Caki2 (cell line): ENCODE results near the gene TBC1D32. TPM values are rescaled to one million over a fixed set of nuclear protein-coding genes. Genes with fewer than 3 reads are reported as not detected.
"Not testable (repeated sequence)": the region's sequence is repeated elsewhere in the genome, so short reads cannot be mapped to it uniquely, and the experiment has no call there.

Experiments
- DNase-seq: peaks from one replicate; pipeline ENCODE4 v3.0.0-alpha.2; 2015; ENCODE audit warnings: low read depth
- in situ Hi-C: cut with HindIII; loops from 2 replicates; pipeline ENCODE4 v1.10.0; 2016; ENCODE audit warnings: low sequenced_read_pairs, low pct_unique_long_range_greater_than_20kb, mixed read lengths
- total RNA-seq: library from RNA; depleted of rRNA; stranded (reverse); fragments of >200 nt; shearing (Covaris generic); gene quantifications from 2 replicates; pipeline ENCODE4 v1.2.3, GENCODE V29; 2014; ENCODE audit warnings: low replicate concordance; rRNA removed

The TBC1D32 gene
- total RNA-seq: 3.8 and 4.9 TPM in 2 replicates

DNA sequence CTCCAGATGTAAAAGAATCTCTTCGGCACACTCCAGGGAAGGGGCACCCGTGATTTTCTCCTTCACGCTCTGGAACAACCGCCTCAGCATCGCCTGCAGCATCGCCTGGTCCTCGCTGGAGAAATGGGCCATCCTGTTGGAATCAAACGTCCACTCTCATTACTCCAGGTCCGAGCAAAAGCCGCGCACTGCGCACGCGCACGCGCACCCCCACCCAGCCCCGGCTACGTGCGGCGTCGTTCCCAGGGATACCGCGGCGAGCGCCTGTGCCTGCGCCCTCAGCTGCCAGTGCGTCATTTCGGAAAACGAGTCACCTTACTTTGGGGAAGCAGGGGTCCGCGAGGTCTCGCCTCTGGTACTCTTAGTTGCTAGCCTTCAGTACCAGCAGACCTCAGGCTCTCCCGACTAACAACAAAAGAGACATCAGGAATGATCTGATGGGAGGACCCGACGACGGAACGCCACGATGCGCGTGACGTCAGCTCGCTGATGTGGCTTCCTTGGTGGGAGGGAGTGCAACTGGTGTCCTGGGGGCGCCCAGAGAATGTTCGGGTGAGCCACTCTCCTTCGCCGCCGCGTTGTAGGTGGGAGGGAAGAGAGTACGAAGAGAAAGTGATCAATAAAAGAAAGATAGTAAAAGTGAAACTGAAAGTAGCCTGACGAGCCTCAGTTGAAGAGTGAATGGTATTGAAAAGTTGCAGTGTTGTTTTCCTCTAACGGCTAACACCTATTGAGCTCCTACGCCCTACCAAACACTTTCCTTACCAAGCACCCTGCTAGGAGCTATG is at the start of gene TBC1D32:
Gene TBC1D32 (minus strand): TSS at position 182 of the 788 bp plus-strand sequence. CDS start 50 bp downstream, at position 132.
- in situ Hi-C loops: no loop called here
- DNase-seq: peak; percentile 87

DNA sequence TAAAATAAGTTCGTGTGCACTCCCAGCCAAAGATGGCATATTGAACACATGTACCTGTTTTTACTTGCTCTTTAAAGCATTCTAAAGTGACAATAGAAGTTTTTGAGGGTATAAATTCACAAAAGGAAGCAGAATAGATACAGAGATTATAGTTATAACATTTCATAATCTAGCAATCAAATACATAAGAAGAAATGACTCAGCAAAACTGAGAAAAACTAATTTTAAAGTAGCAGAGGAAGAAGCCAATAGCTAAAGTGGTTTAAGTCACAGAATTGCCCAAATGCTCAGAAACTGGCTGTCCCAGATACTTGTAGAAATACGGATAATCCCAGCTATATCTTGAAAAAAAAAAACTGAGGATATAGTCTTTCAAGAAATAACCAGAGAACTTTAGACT is 49.2 kb upstream of the TBC1D32 start:
- no peak for DNase-seq
- in situ Hi-C loops: no loop called here

- DNase-seq: no peak
- in situ Hi-C loops: no loop called here
These were observed 48.3 kb upstream of the TBC1D32 start for GRCh38 chr6:121382467-121383121.

DNA sequence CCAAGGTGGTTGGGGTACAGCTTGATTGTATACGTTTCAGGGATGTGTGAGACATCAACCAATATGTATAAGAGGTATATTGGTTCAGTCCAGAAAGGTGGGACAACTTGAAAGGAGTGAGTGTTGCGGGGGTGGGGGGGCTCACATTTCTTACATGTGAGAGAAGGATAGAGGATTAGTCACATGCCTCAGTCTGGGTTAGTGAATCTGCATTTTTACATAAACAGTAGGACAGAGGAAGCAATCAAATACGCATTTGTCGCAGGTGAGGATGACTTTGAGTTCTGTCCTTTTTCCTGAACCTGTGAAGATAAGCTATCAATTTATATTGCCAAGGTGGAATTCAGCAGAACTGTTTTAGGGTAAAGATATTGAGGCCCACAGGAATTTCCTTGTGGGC is 42.1 kb upstream of the TBC1D32 start:
- in situ Hi-C loops: no loop called here

GRCh38 chr6:121374219-121374618 is 39.9 kb upstream of the TBC1D32 start:
- DNase-seq, in situ Hi-C loops: not testable (repeated sequence)

More for the DNA sequence above, 42.1 kb upstream of the TBC1D32 start:
- DNase-seq: no peak

DNA sequence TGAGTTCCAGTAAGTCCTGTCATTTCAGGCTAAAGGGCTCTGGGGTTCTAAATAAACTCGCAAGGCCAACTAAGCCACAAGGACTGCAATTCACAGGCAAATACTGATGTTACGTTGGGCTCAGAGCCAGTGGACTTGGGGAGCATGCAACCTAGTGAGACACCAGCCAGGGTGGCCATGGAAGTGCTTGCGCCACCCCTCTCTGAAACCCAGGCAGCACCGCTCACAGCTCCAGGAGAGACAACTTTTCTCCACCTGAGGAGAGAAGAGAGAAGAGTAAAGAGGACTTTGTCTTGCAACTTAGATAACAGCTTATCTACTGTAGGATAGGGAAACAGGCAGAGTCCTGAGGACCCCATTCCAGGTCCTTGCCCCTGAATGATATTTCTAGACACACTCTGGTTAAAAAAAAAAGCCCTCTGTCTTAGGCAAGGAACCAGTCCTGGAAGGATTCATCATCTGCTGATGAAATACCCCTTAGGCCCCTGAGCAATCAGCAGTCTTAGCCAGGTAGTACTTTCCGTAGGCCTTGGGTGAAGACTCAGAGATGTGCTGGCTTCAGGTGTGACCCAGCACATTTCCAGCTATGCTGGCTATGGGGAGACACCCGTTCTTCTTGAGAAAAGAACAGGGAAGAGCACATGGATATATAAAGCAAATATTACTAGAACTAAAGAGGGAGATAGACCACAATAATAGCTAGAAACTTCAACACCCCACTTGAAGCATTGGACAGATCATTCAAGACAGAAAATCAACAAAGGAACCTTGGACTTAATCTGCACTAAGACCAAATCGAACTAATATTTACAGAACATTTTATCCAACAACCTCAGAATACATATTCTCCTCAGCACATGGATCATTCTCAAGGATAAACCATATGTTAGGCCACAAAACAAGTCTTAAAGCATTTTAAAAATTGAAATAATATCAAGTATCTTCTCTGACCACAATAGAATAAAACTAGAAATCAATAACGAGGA is 31.5 kb upstream of the TBC1D32 start:
- DNase-seq: no peak
- in situ Hi-C loops: no loop called here

DNA sequence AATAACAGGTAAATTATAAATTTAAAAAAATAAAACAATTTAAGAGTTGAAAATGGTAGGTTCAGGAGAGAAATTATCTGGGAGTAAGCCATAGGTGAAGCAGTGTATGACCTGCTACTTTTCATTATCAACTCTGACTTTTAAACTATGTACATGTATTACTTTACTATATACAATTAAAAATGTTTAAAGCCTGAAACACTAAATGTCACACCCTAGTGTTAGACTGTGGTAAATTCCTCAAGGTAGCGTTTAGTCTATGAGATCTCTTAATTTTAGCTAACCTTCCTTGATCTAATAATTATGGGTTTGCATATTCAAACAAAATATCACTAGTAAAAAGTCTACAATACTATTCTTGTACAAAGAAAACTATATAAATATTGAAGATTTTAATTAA is 22.3 kb upstream of the TBC1D32 start:
- in situ Hi-C loops: no loop called here
- DNase-seq: no peak

DNA sequence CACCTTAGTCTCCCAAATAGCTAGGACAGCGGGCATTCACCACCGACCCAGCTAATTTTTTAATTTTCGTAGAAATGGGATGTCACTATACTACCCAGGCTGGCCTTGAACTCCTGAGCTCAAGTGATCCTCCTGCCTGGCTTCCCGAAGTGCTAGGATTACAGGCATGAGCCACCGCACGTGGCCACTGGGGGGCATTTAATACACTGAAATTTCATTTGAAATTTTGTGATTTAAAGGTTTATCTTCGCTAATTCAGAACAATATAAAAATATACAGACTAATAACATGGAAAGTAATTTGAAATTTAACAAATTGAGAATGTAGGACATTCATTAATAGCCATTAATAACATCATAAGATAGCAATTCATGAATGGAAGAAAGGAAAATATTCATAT is 20.5 kb upstream of the TBC1D32 start:
- no peak for DNase-seq
- in situ Hi-C loops: no loop called here

DNA sequence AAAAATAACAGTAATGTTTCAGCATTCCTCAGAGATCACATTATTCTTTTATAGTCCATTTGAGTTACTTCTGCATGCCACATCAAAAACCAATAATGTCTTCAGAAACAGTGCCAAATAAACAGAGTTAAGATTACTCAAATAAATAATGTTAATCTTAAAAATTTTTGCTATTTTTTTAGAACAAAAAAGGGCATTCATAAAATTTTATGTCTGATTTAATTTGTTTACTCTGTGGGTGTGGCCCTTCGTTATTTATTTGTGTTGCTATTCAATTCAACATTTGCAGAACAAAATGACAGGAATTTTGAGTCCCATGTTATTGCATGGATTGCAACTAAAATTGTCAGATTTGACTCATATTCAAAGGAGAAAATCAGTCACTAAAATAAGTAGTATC is 18.7 kb upstream of the TBC1D32 start:
- in situ Hi-C loops: no loop called here
- DNase-seq: no peak

GRCh38 chr6:121351916-121352315 is 17.6 kb upstream of the TBC1D32 start:
- DNase-seq: no peak
- in situ Hi-C loops: no loop called here

DNA sequence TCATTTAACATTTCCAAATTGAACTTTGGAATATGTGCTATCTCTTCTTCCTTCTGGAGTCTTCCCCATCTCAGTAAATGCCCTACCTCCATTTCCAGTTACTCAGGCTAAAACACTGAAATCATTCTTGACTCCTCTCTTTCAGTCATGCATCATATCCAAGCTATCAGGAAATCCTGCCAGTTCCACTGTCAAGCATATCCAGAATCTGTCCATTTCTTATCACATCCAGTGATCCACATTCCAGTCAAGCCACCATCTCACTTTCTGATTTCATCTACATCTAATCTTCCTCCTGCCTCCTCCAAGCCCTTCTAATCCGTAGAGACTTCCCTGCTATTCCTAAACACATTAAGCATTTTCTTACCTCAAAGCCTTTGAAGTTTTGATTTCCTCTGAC is 15.3 kb upstream of the TBC1D32 start:
- DNase-seq: no peak
- in situ Hi-C loops: no loop called here

- DNase-seq: peak; percentile 4
- in situ Hi-C loops: no loop called here
These were observed 13.2 kb upstream of the TBC1D32 start for GRCh38 chr6:121347484-121347883.

DNA sequence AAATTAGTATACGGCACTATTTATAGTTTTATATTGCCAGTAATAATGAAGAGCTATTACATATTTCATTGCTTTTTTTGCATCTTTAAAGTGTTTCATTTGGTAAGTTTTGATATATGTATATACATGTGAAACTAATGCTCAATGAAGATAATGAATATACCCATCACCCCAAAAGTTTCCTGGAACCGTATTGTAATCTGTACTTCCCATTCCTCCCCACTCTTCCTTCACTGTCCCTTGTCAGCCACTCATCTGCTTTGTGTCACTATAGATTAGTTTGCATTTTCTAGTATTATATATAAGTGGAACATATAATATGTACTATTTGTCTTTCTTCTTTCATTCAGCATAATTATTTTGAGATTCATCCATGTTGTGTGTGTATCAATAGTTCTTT is 10.3 kb upstream of the TBC1D32 start:
- in situ Hi-C loops: no loop called here
- no peak for DNase-seq

DNA sequence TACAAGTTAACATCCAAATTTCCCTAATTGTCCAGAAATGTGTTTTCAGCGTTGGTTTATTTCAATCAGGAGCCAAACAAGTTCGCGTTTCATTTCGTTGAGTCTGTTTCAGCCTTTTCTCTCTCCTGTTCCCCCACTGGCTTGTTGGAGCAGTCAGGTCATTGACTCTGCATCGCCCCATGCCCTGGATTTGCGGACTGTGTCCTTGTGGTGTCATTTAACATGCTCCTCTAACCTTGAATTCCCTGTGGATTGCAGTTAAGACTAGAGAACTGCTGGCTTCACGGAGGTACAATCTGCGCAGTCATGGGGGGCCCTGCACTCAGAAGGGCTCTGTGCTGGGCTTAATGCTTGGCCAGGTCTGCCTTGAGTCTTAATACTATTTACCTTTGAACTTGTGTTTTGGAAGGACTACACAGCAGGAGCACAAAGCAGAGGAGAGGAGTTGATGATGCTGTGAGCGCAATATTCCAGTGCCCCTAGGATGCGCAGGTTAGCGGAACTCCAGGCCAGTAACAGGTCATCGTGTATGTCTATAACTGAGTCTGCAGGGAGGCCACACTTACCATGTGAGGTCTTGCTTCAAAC is 5.5 kb upstream of the TBC1D32 start:
- DNase-seq: no peak
- in situ Hi-C loops: no loop called here

- in situ Hi-C loops: no loop called here
These were observed 4.7 kb upstream of the TBC1D32 start for GRCh38 chr6:121338956-121339355.

DNA sequence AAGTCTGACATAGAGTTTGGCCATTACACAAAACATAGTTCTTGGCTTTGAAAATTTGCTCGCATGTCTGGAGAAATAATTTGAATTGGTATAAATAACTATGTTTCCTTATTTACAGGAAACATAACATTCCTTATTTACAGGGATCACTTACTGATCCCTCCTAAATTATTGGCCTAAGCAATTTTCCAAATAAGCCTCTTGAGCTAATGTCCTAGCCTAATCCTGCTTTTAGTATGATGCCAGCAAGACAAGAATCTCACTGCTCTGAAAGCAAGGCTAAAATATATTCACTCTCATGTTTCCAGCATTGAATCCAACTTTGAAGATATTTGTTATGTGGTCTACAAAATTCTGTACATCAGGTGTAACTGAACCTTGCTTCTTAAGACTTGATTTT is 4.1 kb upstream of the TBC1D32 start:
- in situ Hi-C loops: no loop called here
- DNase-seq: no peak

More at GRCh38 chr6:121338956-121339355, 4.7 kb upstream of the TBC1D32 start:
- DNase-seq: no peak

- in situ Hi-C loops: no loop called here
- DNase-seq: no peak
These were observed 1.1 kb upstream of the TBC1D32 start for GRCh38 chr6:121335087-121336008.
